ENCODE results near the gene PIP5KL1. TPM values are rescaled to one million over a fixed set of nuclear protein-coding genes. Genes with fewer than 3 reads are reported as not detected.

Gene PIP5KL1
- total and polyA plus RNA-seq, 8 donors = 0.50 to 98.0 (median 3.3) TPM; not detected in 1

DNA sequence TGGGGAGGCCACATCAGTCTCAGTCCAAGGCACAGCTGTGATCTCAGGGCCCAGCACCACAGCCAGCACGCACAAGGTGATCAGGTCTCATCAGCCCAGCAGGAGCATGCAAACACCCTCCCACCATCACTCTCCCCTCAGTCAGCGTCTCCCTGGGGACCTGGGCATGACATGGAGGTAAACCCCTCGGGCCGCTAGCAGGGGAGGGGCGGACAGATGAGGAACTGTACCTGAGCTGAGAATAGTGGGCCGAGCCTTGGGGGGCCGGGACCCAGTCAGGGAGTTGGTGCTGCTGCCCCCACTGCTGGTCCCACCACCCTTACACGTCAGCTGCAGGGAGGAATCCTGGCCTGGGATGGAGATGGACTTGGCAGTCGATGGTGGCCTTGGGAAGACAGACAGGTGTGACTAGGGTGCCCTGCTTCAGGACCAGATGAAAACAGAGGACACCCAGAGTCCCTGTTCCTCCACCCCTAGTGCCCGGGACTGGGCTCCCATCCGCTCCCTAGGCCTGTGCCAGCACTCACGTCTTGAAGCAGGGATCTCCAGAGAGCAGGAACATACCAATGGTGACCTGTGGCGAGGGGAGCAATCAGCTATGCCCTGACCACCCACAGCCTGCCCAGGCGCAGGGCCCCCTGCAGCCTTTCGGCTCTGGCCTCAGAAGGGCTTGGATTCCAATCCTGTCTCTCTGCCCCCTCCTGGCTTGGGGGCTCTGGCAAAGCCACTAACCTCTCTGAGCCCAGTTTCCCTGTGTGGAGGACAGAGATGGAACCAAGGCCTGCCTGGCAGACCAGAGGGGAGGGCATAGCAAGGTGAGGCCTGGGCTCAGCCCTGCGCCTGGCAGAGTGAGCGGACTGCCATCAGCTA lies 17.5 kb upstream of the PIP5KL1 start:
- peaks cover 20 to 79% (median 49%) of the 10 kb centered on the region in 4 donors for H3K4me1 ChIP-seq
- no peak for TF ChIP-seq EP300 (IDR thresholded peaks at IDR 0.05)
- no peak for TF ChIP-seq CTCF (IDR thresholded peaks at IDR 0.05)
- TF ChIP-seq POLR2AphosphoS5 (IDR thresholded peaks at IDR 0.05) = no peak
- peaks cover 24 to 81% (median 60%) of the 10 kb centered on the region in 4 donors for H3K36me3 ChIP-seq
- intact Hi-C loops (cut with DNase I; ENCODE audit: low total_unique reads) = no loop called here
- no peak overlapping the region for H3K4me3 ChIP-seq
- no peaks in the 10 kb centered on the region for H3K27me3 ChIP-seq
- no peak for DNase-seq
- H3K9me3 ChIP-seq = no peaks in the 10 kb centered on the region
- H3K27ac ChIP-seq = peak overlapping the region in 3 of 5 donors; percentile 4 to 42 (median 32)
- WGBS, 5 donors = 78 to 89% (median 86%) methylated on average over 12 to 17 of the region's 17 CpGs

DNA sequence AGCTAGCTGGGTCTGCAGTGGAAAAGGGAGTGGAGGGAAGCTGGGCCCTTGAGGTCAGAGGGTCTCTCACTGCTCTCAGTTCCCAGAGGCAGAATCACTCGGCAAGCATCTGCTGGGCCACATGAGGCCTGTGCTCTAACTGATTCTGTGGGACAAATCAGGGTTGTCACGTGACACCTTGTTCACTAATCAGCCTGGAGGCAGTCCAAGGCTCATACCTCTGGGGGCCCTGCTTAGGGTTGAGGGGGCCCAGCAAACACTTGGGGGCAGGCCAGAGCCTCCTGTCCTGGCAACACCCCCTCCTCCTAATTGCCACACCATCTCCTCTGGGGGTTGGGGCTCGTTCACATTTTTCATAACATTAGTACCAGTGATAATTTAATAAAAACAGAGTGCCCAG lies 16.2 kb upstream of the PIP5KL1 start:
- no peak for DNase-seq
- H3K4me1 ChIP-seq = peaks cover 22 to 78% (median 53%) of the 10 kb centered on the region in 4 donors
- intact Hi-C loops (cut with DNase I; ENCODE audit: low total_unique reads) = no loop called here
- TF ChIP-seq POLR2AphosphoS5 (IDR thresholded peaks at IDR 0.05) = no peak
- no peak for TF ChIP-seq EP300 (IDR thresholded peaks at IDR 0.05)
- no peak for TF ChIP-seq POLR2A (IDR thresholded peaks at IDR 0.05)
- no peak for TF ChIP-seq CTCF (IDR thresholded peaks at IDR 0.05)
- no peaks in the 10 kb centered on the region for H3K27me3 ChIP-seq
- H3K4me3 ChIP-seq = no peak overlapping the region
- H3K9me3 ChIP-seq = no peaks in the 10 kb centered on the region
- peaks cover 34 to 95% (median 74%) of the 10 kb centered on the region in 4 donors for H3K36me3 ChIP-seq
- 54 to 81% (median 57%) methylated on average over 2 to 3 of the region's 3 CpGs for WGBS, 5 donors
- peak overlapping the region in 3 of 5 donors; percentile 9 to 20 (median 10) for H3K27ac ChIP-seq

DNA sequence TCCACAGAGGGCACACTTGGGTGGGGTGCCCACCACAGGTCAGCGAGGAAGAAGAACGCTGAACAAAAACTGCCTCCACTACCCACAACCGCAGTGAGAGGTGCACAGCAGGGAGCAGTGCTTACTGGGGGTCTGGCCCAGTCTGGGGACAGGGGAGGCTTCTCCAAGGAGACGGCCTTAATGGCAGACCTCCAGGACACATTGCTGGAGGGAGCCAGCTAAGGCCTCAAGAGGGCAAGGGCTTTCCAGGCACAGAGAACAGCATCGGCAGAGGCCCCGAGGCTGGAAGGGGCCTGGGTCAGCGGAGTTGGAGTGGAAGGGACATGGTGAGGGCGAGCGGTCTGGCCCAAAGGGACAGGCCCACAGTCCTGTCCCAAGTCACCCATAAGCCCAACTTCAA lies 15.4 kb upstream of the PIP5KL1 start:
- Histone ChIP-seq H3K9me3 (no peaks in the 10 kb centered on the region), H3K36me3 (peaks cover 42 to 97% (median 78%) of the 10 kb centered on the region in 4 donors), H3K4me1 (peaks cover 20 to 71% (median 49%) of the 10 kb centered on the region in 4 donors), H3K27ac (peak overlapping the region in 3 of 5 donors; percentile 9 to 20 (median 10)), H3K27me3 (no peaks in the 10 kb centered on the region), H3K4me3 (no peak overlapping the region)
- WGBS, 5 donors = 77 to 90% (median 84%) methylated on average over 9 of the region's 9 CpGs
- TF ChIP-seq EP300 (IDR thresholded peaks at IDR 0.05) (no peak), POLR2AphosphoS5 (IDR thresholded peaks at IDR 0.05) (no peak), CTCF (IDR thresholded peaks at IDR 0.05) (no peak), POLR2A (IDR thresholded peaks at IDR 0.05) (no peak)
- no peak for DNase-seq
- intact Hi-C loops (cut with DNase I; ENCODE audit: low total_unique reads) = no loop called here

DNA sequence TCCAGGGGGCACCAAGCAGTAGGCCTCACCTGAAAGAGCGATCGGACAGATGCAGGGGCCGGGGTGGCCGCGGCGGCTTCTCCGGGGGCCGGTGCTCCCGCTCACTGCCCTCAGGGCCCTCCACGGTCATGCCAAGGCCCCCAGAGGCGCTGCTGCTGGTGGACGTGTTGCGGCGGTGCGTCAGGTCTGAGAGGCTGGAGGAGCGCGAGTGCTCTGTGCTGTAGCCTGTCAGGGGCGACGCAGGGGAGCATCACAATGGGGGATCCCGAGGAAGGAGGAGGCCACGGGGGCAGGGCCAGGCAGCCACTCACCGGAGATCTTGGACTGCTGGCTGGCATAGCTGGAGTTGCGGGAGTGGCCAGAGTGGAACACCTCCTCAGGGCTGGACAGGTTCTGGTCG lies 14.8 kb upstream of the PIP5KL1 start:
- TF ChIP-seq POLR2AphosphoS5 (IDR thresholded peaks at IDR 0.05) (no peak), POLR2A (IDR thresholded peaks at IDR 0.05) (no peak), EP300 (IDR thresholded peaks at IDR 0.05) (no peak), CTCF (IDR thresholded peaks at IDR 0.05) (no peak)
- peaks cover 44 to 97% (median 75%) of the 10 kb centered on the region in 4 donors for H3K36me3 ChIP-seq
- no peak for DNase-seq
- H3K9me3 ChIP-seq = no peaks in the 10 kb centered on the region
- peak overlapping the region in 1 of 5 donors; percentile 9 for H3K27ac ChIP-seq
- intact Hi-C loops (cut with DNase I; ENCODE audit: low total_unique reads) = no loop called here
- H3K4me1 ChIP-seq = peaks cover 14 to 64% (median 43%) of the 10 kb centered on the region in 4 donors
- H3K4me3 ChIP-seq = no peak overlapping the region
- no peaks in the 10 kb centered on the region for H3K27me3 ChIP-seq
- WGBS, 5 donors = 72 to 95% (median 91%) methylated on average over 3 to 24 of the region's 24 CpGs
